ENCODE data around the gene ZYG11B. TPM values are rescaled to one million over a fixed set of nuclear protein-coding genes. Genes with fewer than 3 reads are reported as not detected.

ZYG11B gene
- total and polyA plus RNA-seq, 2 of the 13 experiments (the other 11 are each of a cell fraction or from before 2014, with no cell fraction given): 6.9 to 17.9 TPM

- TF ChIP-seq, protein P1, sequence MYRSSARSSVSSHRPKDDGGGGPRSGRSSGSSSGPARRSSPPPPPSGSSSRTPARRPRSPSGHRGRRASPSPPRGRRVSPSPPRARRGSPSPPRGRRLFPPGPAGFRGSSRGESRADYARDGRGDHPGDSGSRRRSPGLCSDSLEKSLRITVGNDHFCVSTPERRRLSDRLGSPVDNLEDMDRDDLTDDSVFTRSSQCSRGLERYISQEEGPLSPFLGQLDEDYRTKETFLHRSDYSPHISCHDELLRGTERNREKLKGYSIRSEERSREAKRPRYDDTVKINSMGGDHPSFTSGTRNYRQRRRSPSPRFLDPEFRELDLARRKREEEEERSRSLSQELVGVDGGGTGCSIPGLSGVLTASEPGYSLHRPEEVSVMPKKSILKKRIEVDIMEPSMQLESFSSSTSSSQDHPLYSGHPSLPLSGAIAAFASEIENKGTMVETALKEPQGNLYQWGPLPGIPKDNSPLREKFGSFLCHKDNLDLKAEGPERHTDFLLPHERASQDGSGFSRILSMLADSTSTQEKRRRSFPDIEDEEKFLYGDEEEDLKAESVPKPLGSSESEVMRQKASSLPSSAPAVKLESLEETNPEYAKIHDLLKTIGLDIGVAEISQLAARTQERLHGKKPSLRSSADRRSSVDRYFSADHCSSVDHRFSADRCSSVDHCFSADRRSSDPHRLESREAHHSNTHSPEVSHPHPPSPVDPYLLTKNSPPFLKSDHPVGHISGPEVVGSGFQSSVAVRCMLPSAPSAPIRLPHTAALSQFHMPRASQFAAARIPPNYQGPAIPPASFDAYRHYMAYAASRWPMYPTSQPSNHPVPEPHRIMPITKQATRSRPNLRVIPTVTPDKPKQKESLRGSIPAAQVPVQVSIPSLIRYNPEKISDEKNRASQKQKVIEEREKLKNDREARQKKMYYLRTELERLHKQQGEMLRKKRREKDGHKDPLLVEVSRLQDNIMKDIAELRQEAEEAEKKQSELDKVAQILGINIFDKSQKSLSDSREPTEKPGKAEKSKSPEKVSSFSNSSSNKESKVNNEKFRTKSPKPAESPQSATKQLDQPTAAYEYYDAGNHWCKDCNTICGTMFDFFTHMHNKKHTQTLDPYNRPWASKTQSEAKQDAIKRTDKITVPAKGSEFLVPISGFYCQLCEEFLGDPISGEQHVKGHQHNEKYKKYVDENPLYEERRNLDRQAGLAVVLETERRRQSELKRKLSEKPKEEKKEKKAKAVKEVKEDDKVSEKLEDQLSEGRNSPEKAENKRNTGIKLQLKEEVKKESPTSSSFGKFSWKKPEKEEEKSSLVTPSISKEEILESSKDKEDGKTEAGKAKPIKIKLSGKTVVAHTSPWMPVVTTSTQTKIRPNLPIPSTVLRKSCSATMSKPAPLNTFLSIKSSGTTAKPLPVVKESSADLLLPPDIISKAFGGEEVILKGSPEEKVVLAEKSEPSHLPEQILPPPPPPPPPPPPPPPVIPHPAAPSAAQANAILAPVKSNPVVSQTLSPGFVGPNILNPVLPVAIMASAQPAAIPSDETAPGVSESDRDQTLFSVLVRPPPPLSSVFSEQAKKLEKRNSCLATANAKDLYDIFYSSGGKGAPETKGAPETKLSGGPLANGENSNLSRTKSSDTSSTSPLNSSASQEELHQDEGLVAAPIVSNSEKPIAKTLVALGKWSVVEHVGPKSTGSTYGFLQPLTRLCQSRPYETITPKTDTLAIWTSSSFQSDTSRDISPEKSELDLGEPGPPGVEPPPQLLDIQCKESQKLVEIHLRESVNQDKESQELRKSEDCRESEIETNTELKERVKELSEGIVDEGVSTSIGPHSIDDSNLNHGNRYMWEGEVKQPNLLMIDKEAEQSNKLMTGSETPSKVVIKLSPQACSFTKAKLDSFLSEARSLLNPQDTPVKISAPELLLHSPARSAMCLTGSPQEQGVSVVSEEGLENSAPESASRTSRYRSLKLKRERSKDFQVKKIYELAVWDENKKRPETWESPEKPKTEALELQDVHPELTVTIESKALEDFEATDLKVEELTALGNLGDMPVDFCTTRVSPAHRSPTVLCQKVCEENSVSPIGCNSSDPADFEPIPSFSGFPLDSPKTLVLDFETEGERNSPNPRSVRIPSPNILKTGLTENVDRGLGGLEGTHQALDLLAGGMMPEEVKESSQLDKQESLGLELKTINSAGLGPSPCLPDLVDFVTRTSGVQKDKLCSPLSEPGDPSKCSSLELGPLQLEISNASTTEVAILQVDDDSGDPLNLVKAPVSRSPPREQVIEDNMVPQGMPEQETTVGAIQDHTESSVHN (CRISPR knock-in tag; IDR thresholded peaks at IDR 0.05): peak; percentile 94; the same call in 1 of the 2 replicates
- TF ChIP-seq, protein P2, sequence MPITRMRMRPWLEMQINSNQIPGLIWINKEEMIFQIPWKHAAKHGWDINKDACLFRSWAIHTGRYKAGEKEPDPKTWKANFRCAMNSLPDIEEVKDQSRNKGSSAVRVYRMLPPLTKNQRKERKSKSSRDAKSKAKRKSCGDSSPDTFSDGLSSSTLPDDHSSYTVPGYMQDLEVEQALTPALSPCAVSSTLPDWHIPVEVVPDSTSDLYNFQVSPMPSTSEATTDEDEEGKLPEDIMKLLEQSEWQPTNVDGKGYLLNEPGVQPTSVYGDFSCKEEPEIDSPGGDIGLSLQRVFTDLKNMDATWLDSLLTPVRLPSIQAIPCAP (CRISPR knock-in tag; IDR thresholded peaks at IDR 0.05; ENCODE audit: low read depth): no peak
- TF ChIP-seq ZNF740 (CRISPR knock-in tag; IDR thresholded peaks at IDR 0.05) (no peak), MZF1 (CRISPR knock-in tag; IDR thresholded peaks at IDR 0.05; ENCODE audit: borderline replicate concordance) (0 out of 2 replicates have a peak, but pooled peaks have one; percentile 34), SMARCC2 (IDR thresholded peaks at IDR 0.05) (no peak), FOSL1 (CRISPR knock-in tag; IDR thresholded peaks at IDR 0.05; ENCODE audit: borderline replicate concordance) (no peak), ZNF761 (CRISPR knock-in tag; conservative IDR thresholded peaks at IDR 0.05) (peak; percentile 80; the same call in 1 of the 2 replicates), MXD3 (CRISPR knock-in tag; IDR thresholded peaks at IDR 0.05) (peak; percentile 87; the same call in 1 of the 2 replicates), SPEN (CRISPR knock-in tag; IDR thresholded peaks at IDR 0.05; ENCODE audit: low read depth) (peak; percentile 75; the same call in 1 of the 2 replicates)
- TF ChIP-seq, protein P3, sequence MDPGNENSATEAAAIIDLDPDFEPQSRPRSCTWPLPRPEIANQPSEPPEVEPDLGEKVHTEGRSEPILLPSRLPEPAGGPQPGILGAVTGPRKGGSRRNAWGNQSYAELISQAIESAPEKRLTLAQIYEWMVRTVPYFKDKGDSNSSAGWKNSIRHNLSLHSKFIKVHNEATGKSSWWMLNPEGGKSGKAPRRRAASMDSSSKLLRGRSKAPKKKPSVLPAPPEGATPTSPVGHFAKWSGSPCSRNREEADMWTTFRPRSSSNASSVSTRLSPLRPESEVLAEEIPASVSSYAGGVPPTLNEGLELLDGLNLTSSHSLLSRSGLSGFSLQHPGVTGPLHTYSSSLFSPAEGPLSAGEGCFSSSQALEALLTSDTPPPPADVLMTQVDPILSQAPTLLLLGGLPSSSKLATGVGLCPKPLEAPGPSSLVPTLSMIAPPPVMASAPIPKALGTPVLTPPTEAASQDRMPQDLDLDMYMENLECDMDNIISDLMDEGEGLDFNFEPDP (CRISPR knock-in tag; conservative IDR thresholded peaks at IDR 0.05): 0 out of 2 replicates have a peak, but pooled peaks have one; percentile 92
- TF ChIP-seq, protein P4, sequence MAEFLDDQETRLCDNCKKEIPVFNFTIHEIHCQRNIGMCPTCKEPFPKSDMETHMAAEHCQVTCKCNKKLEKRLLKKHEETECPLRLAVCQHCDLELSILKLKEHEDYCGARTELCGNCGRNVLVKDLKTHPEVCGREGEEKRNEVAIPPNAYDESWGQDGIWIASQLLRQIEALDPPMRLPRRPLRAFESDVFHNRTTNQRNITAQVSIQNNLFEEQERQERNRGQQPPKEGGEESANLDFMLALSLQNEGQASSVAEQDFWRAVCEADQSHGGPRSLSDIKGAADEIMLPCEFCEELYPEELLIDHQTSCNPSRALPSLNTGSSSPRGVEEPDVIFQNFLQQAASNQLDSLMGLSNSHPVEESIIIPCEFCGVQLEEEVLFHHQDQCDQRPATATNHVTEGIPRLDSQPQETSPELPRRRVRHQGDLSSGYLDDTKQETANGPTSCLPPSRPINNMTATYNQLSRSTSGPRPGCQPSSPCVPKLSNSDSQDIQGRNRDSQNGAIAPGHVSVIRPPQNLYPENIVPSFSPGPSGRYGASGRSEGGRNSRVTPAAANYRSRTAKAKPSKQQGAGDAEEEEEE (CRISPR knock-in tag; IDR thresholded peaks at IDR 0.05; ENCODE audit: borderline replicate concordance): no peak
Observed at GRCh38 chr1:52702886-52703787, 23.1 kb upstream of the ZYG11B start (continued).

Data from HepG2 (cell line).